ENCODE results near the gene STX18. TPM values are rescaled to one million over a fixed set of nuclear protein-coding genes. Genes with fewer than 3 reads are reported as not detected.
A peak's percentile ranks its signal among the peaks of the same experiment; 100 is the strongest.
"Not testable (repeated sequence)": the region's sequence is repeated elsewhere in the genome, so short reads cannot be mapped to it uniquely, and the experiment has no call there.

The STX18 gene
- total RNA-seq, 1 donor: 32.2 TPM

DNA sequence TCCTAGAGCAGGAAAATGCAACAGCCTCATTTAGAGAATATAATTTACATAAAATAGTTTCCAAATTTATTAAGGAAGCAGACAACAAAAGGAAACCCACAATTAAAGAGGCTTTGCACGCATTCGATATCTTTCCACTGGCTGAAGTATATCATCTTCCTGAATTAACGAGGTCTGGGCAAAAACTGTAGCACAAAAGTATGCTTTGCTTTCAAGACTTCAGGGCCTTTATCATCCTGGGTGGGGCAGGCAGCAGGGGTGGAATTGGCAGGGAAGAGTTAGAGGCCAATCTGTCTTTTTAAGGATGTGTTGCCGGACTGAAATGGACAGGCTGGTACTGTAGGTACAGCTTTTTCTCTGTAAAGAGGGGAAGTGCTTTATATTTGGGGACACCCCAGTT is 17.0 kb upstream of the STX18 start:
- TF ChIP-seq, protein P1, sequence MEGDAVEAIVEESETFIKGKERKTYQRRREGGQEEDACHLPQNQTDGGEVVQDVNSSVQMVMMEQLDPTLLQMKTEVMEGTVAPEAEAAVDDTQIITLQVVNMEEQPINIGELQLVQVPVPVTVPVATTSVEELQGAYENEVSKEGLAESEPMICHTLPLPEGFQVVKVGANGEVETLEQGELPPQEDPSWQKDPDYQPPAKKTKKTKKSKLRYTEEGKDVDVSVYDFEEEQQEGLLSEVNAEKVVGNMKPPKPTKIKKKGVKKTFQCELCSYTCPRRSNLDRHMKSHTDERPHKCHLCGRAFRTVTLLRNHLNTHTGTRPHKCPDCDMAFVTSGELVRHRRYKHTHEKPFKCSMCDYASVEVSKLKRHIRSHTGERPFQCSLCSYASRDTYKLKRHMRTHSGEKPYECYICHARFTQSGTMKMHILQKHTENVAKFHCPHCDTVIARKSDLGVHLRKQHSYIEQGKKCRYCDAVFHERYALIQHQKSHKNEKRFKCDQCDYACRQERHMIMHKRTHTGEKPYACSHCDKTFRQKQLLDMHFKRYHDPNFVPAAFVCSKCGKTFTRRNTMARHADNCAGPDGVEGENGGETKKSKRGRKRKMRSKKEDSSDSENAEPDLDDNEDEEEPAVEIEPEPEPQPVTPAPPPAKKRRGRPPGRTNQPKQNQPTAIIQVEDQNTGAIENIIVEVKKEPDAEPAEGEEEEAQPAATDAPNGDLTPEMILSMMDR (IDR thresholded peaks at IDR 0.05; ENCODE audit: insufficient read depth, low read length): no peak
- DNase-seq (ENCODE audit: low read depth): peak; percentile 32
- no peak overlapping the region for H3K4me3 ChIP-seq (ENCODE audit: low read depth, low read length)

GRCh38 chr4:4555916-4556315 is 14.1 kb upstream of the STX18 start:
- no peak overlapping the region for H3K4me3 ChIP-seq (ENCODE audit: low read depth, low read length)
- DNase-seq (ENCODE audit: low read depth): peak; percentile 92
- TF ChIP-seq, protein P1 (IDR thresholded peaks at IDR 0.05; ENCODE audit: insufficient read depth, low read length): no peak

DNA sequence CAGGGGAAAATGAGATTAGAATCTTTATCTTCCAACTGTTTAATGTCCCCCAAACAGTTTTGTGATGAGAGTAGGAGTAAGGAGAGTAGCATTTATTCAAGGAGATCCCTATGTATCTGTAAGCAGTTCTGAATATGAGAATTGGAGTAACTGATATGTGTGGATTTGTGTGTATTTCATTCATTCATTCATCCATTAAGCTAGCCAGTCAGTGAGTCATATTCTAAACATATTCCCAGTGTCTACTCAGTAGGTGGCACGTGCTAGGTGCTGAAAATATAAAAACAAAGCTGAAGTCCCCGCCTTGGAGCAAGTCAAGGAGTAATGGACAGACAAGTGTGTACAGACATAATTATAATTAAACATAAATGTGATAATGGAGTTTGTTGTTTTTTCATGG is 12.4 kb upstream of the STX18 start:
- DNase-seq (ENCODE audit: low read depth): no peak
- TF ChIP-seq, protein P1 (IDR thresholded peaks at IDR 0.05; ENCODE audit: insufficient read depth, low read length): no peak
- no peak overlapping the region for H3K4me3 ChIP-seq (ENCODE audit: low read depth, low read length)

GRCh38 chr4:4552042-4552441 is 10.2 kb upstream of the STX18 start:
- DNase-seq (ENCODE audit: low read depth); H3K4me3 ChIP-seq (ENCODE audit: low read depth, low read length): not testable (repeated sequence)

DNA sequence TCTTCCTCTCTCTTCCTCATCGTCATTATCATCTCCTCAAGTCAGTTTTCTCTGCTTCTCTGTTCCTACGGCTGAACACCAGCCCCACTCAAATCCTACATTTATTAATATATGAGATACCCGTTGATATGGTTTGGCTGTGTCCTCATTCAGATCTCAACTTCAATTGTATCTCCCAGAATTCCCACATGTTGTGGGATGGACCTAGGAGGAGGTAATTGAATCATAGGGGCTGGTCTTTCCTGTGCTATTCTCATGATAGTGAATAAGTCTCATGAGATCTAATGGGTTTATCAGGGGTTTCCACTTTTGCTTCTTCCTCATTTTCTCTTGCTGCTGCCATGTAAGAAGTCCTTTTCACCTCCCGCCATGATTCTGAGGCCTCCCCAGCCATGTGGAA is 8.3 kb upstream of the STX18 start:
- DNase-seq (ENCODE audit: low read depth); H3K4me3 ChIP-seq (ENCODE audit: low read depth, low read length): not testable (repeated sequence)

DNA sequence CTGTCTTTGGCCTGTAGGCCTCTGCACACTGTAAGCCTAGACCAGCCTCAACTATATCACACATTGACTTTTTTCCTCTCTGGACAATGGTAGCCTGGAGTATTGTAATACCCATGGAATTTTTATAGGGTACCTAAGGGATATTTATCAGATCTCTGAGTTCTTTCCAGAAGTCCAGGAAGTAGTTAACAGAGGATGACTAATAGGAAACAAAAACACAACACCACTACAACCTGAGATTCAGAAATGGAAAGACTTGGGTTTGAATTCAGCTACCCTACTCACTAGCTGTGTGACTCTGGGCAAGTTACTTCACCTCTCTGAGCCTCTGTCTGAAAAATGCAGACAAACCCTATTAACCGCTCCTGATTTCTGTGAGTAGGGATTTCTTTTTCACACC is 7.7 kb upstream of the STX18 start:
- no peak overlapping the region for H3K4me3 ChIP-seq (ENCODE audit: low read depth, low read length)
- DNase-seq (ENCODE audit: low read depth): no peak
- TF ChIP-seq, protein P1 (IDR thresholded peaks at IDR 0.05; ENCODE audit: insufficient read depth, low read length): no peak

GRCh38 chr4:4542774-4543485 is 1.1 kb upstream of the STX18 start:
- DNase-seq (ENCODE audit: low read depth): no peak
- peak overlapping the region; percentile 97 for H3K4me3 ChIP-seq (ENCODE audit: low read depth, low read length)
- TF ChIP-seq, protein P1 (IDR thresholded peaks at IDR 0.05; ENCODE audit: insufficient read depth, low read length): no peak

- H3K4me3 ChIP-seq (ENCODE audit: low read depth, low read length): peak overlapping the region; percentile 97
- TF ChIP-seq, protein P1 (IDR thresholded peaks at IDR 0.05; ENCODE audit: insufficient read depth, low read length): no peak
Observed at GRCh38 chr4:4541040-4541631, 712 bp downstream of the STX18 start.

More at GRCh38 chr4:4541040-4541631, 712 bp downstream of the STX18 start:
- DNase-seq (ENCODE audit: low read depth): peak; percentile 51
